Neural cell (in vitro differentiated cells): ENCODE data around the gene NEIL1. TPM values are rescaled to one million over a fixed set of nuclear protein-coding genes. Genes with fewer than 3 reads are reported as not detected.

Source experiments
- H2AFZ ChIP-seq: fragments of 200-600, 300-800 bp; sonication (generic), shearing (Covaris generic); 2 replicates; pipeline ENCODE4 v1.6.0; 2014; ENCODE audit warnings: low read depth, mild to moderate bottlenecking, antibody characterized with exemption, low read length, moderate library complexity
- H3F3A ChIP-seq: fragments of 200-600 bp; shearing (Covaris generic); 2 replicates; pipeline ENCODE4 v1.6.1; 2016; ENCODE audit warnings: mild to moderate bottlenecking, moderate library complexity, mixed read lengths, antibody characterized with exemption, low read length; ENCODE audit not compliant: insufficient read depth, poor library complexity, severe bottlenecking
- H3K27ac ChIP-seq: fragments of 200-600, 300-800 bp; sonication (generic), shearing (Covaris generic); 2 replicates; pipeline ENCODE4 v1.5.1; 2014; ENCODE audit warnings: mild to moderate bottlenecking, low read length, moderate library complexity
- H3K27me3 ChIP-seq: fragments of 300-800, 200-600 bp; sonication (generic), shearing (Covaris generic); 2 replicates; pipeline ENCODE4 v1.6.0; 2014; ENCODE audit warnings: mild to moderate bottlenecking, low read depth, low read length, moderate library complexity; ENCODE audit not compliant: insufficient read depth
- H3K36me3 ChIP-seq: fragments of 300-800, 200-600 bp; sonication (generic), shearing (Covaris generic); 2 replicates; pipeline ENCODE4 v1.5.1; 2014; ENCODE audit warnings: mild to moderate bottlenecking, antibody characterized with exemption, low read length, moderate library complexity; ENCODE audit not compliant: insufficient read depth
- H3K4me2 ChIP-seq: fragments of 300-800, 200-600 bp; sonication (generic), shearing (Covaris generic); 2 replicates; pipeline ENCODE4 v1.6.0; 2014; ENCODE audit warnings: mild to moderate bottlenecking, low read length
- H3K4me3 ChIP-seq: fragments of 300-800, 200-600 bp; sonication (generic), shearing (Covaris generic); 2 replicates; pipeline ENCODE4 v1.5.1; 2014; ENCODE audit warnings: mild to moderate bottlenecking, low read length, moderate library complexity
- H3K79me2 ChIP-seq: fragments of 200-600 bp; shearing (Covaris generic); replicated peaks from 2 replicates; pipeline ENCODE4 v1.6.0; 2014; ENCODE audit warnings: mild to moderate bottlenecking, low read length, moderate library complexity; ENCODE audit not compliant: insufficient read depth
- H3K9ac ChIP-seq: fragments of 300-800, 200-600 bp; sonication (generic), shearing (Covaris generic); 2 replicates; pipeline ENCODE4 v1.6.1; 2016; ENCODE audit warnings: mild to moderate bottlenecking, low read length, mixed read lengths
- H3K9me2 ChIP-seq: fragments of 200-600 bp; shearing (Covaris generic); 2 replicates; pipeline ENCODE4 v1.6.1; 2016; ENCODE audit warnings: mild to moderate bottlenecking, low read length, mixed read lengths; ENCODE audit not compliant: insufficient read depth
- H3K9me3 ChIP-seq: fragments of 200-600, 300-800 bp; sonication (generic), shearing (Covaris generic); 2 replicates; pipeline ENCODE4 v1.6.1; 2016; ENCODE audit warnings: mild to moderate bottlenecking, mixed run types, low read length, moderate library complexity, mixed read lengths
- H4K20me1 ChIP-seq: fragments of 200-600 bp; shearing (Covaris generic); 2 replicates; pipeline ENCODE4 v1.6.1; 2016; ENCODE audit warnings: mild to moderate bottlenecking, mixed run types; ENCODE audit not compliant: insufficient read depth
- CTCF ChIP-seq: fragments of 450-650 bp; IDR thresholded peaks from 2 replicates; pipeline ENCODE4 v1.5.1; 2014; ENCODE audit warnings: antibody characterized with exemption, mild to moderate bottlenecking, moderate library complexity; ENCODE audit not compliant: poor library complexity, severe bottlenecking
- EP300 ChIP-seq: fragments of 450-650 bp; conservative IDR thresholded peaks from 2 replicates; pipeline ENCODE4 v1.6.1; 2014; ENCODE audit warnings: antibody characterized with exemption, mild to moderate bottlenecking, moderate library complexity; ENCODE audit not compliant: poor library complexity, severe bottlenecking
- EZH2 ChIP-seq: fragments of 200-600, 300-800 bp; shearing (Covaris generic), sonication (generic); IDR thresholded peaks from 2 replicates; pipeline ENCODE4 v1.6.1; 2014; ENCODE audit warnings: antibody characterized with exemption, low read length, borderline replicate concordance, mild to moderate bottlenecking; ENCODE audit not compliant: insufficient read depth, poor library complexity, severe bottlenecking
- MXI1 ChIP-seq: fragments of 450-650 bp; conservative IDR thresholded peaks from 2 replicates; pipeline ENCODE4 v1.6.1; 2014; ENCODE audit warnings: antibody characterized with exemption, mild to moderate bottlenecking; ENCODE audit not compliant: poor library complexity, severe bottlenecking
- POLR2AphosphoS5 ChIP-seq: IDR thresholded peaks from 2 replicates; pipeline ENCODE4 v1.6.1; 2012
- RAD21 ChIP-seq: fragments of 450-650 bp; conservative IDR thresholded peaks from 2 replicates; pipeline ENCODE4 v1.6.1; 2014; ENCODE audit warnings: antibody characterized with exemption, mild to moderate bottlenecking, moderate library complexity
- REST ChIP-seq: IDR thresholded peaks from 2 replicates; pipeline ENCODE4 v1.6.1; 2012; ENCODE audit warnings: borderline replicate concordance
- SMC3 ChIP-seq: fragments of 450-650 bp; conservative IDR thresholded peaks from 2 replicates; pipeline ENCODE4 v1.6.1; 2014; ENCODE audit warnings: antibody characterized with exemption, mild to moderate bottlenecking, moderate library complexity; ENCODE audit not compliant: poor library complexity
- TAF1 ChIP-seq: IDR thresholded peaks from 2 replicates; pipeline ENCODE4 v1.6.1; 2012; ENCODE audit warnings: low read depth
- polyA plus RNA-seq: library from polyadenylated mRNA; depleted of rRNA; stranded (reverse); fragments of >200 nt; gene quantifications from 2 replicates; pipeline ENCODE4 v1.2.3, GENCODE V29; 2014

NEIL1 gene
- polyA plus RNA-seq, 1 donor from 2014 or later, result 18.6 TPM

- Histone ChIP-seq H3K4me3 (no peak overlapping the region), H3K36me3 (no peaks in the 10 kb centered on the region), H3K4me2 (no peak overlapping the region), H3K79me2 (no peaks in the 10 kb centered on the region), H3K9ac (no peak overlapping the region), H4K20me1 (no peaks in the 10 kb centered on the region), H2AFZ (no peak overlapping the region), H3K27ac (no peak overlapping the region), H3F3A (no peaks in the 10 kb centered on the region), H3K27me3 (no peaks in the 10 kb centered on the region), H3K9me3 (no peaks in the 10 kb centered on the region), H3K9me2 (no peaks in the 10 kb centered on the region)
- no peak for TF ChIP-seq RAD21
- no peak for TF ChIP-seq TAF1
- TF ChIP-seq MXI1, result no peak
- TF ChIP-seq REST, result no peak
- TF ChIP-seq POLR2AphosphoS5, result no peak
- no peak for TF ChIP-seq EZH2
- no peak for TF ChIP-seq EP300
Observed at GRCh38 chr15:75356006-75356405, 9.2 kb downstream of the NEIL1 start.

GRCh38 chr15:75356517-75356916 lies 9.7 kb downstream of the NEIL1 start:
- Histone ChIP-seq H3K27me3 (no peaks in the 10 kb centered on the region), H3K79me2 (no peaks in the 10 kb centered on the region), H3K9ac (no peak overlapping the region), H3K4me2 (no peak overlapping the region), H3K36me3 (no peaks in the 10 kb centered on the region), H3K4me3 (no peak overlapping the region), H2AFZ (no peak overlapping the region), H3F3A (no peaks in the 10 kb centered on the region), H4K20me1 (no peaks in the 10 kb centered on the region), H3K27ac (no peak overlapping the region), H3K9me2 (no peaks in the 10 kb centered on the region), H3K9me3 (no peaks in the 10 kb centered on the region)
- TF ChIP-seq TAF1 (no peak), CTCF (no peak), MXI1 (no peak), EZH2 (no peak), EP300 (no peak), POLR2AphosphoS5 (no peak), SMC3 (no peak), RAD21 (no peak), REST (no peak)
